HL-60 (cell line): ENCODE measurements around the gene OXTR.

Experiments used
- DNase-seq, 2 experiments: peaks; one replicate each; pipeline ENCODE4 v3.0.0-alpha.2; 2010 to 2020; ENCODE audit warnings: low read depth in 1 of 2, low spot score in 1 of 2
- H3K27ac ChIP-seq: fragments of 250-450 bp; sonication (Bioruptor Pico); replicated peaks from 2 replicates; pipeline ENCODE4 v1.5.1; 2020; ENCODE audit warnings: mild to moderate bottlenecking, moderate library complexity
- H3K27me3 ChIP-seq: fragments of 250-450 bp; sonication (Bioruptor Pico); 2 replicates; pipeline ENCODE4 v1.5.1; 2021; ENCODE audit warnings: mild to moderate bottlenecking, moderate library complexity; ENCODE audit not compliant: insufficient read depth, poor library complexity, severe bottlenecking
- H3K4me3 ChIP-seq: replicated peaks from 2 replicates; pipeline ENCODE4 v1.5.1; 2011; ENCODE audit warnings: mild to moderate bottlenecking, control low read depth, low read length; ENCODE audit not compliant: insufficient read depth
- CTCF ChIP-seq: IDR thresholded peaks from one replicate; pipeline ENCODE4 v1.5.1; 2011; ENCODE audit warnings: low read length, control low read depth, inconsistent platforms; ENCODE audit not compliant: insufficient read depth
- GABPA ChIP-seq: IDR thresholded peaks from 2 replicates; pipeline ENCODE4 v1.6.1; 2012; ENCODE audit warnings: low read depth
- POLR2AphosphoS5 ChIP-seq: IDR thresholded peaks from 2 replicates; pipeline ENCODE4 v1.6.1; 2012; ENCODE audit warnings: low read depth
- REST ChIP-seq: IDR thresholded peaks from 2 replicates; pipeline ENCODE4 v1.6.1; 2012; ENCODE audit warnings: low read depth; ENCODE audit not compliant: insufficient replicate concordance
- SPI1 ChIP-seq: IDR thresholded peaks from 2 replicates; pipeline ENCODE4 v1.6.1; 2012; ENCODE audit warnings: low read depth, mild to moderate bottlenecking, borderline replicate concordance

OXTR gene

GRCh38 chr3:8739757-8740504, 29.5 kb downstream of the OXTR start:
- TF ChIP-seq REST (no peak), CTCF (no peak), GABPA (no peak), POLR2AphosphoS5 (no peak), SPI1 (no peak)
- Histone ChIP-seq H3K27me3 (no peaks in the 10 kb centered on the region), H3K27ac (no peak overlapping the region), H3K4me3 (no peak overlapping the region)
- no peak for DNase-seq

- Histone ChIP-seq H3K4me3 (no peak overlapping the region), H3K27me3 (no peaks in the 10 kb centered on the region), H3K27ac (no peak overlapping the region)
- TF ChIP-seq REST, result no peak
- no peak for TF ChIP-seq POLR2AphosphoS5
- no peak for TF ChIP-seq GABPA
- no peak for TF ChIP-seq SPI1
- no peak for TF ChIP-seq CTCF
- DNase-seq, result no peak
Observed at GRCh38 chr3:8738639-8739038, 30.8 kb downstream of the OXTR start.

GRCh38 chr3:8737823-8738222, 31.6 kb downstream of the OXTR start:
- Histone ChIP-seq H3K27ac (no peak overlapping the region), H3K27me3 (no peaks in the 10 kb centered on the region), H3K4me3 (no peak overlapping the region)
- DNase-seq, result no peak
- no peak for TF ChIP-seq GABPA
- TF ChIP-seq SPI1, result no peak
- no peak for TF ChIP-seq REST
- TF ChIP-seq POLR2AphosphoS5, result no peak
- no peak for TF ChIP-seq CTCF
